H1 (cell line): ENCODE measurements around the gene KCTD16.

Source experiments
- ATF2 ChIP-seq: IDR thresholded peaks from 2 replicates; pipeline ENCODE4 v1.6.1; 2012; ENCODE audit warnings: low read length, inconsistent platforms
- ATF3 ChIP-seq: IDR thresholded peaks from 2 replicates; pipeline ENCODE4 v1.6.1; 2011; ENCODE audit warnings: low read depth, mild to moderate bottlenecking, low read length; ENCODE audit not compliant: insufficient read depth
- CHD2 ChIP-seq: IDR thresholded peaks from 2 replicates; pipeline ENCODE4 v1.6.1; 2012; ENCODE audit warnings: low read length, improper control_type of control experiment
- CTCF ChIP-seq, 3 experiments: IDR thresholded peaks; 1 replicate in 2 of 3; 2 replicates in 1 of 3; pipeline versions ENCODE4 v1.5.1 to v1.6.1; 2011; ENCODE audit warnings: low read length in 3 of 3, mild to moderate bottlenecking in 3 of 3, inconsistent platforms in 2 of 3, low read depth in 1 of 3, moderate library complexity in 1 of 3; ENCODE audit not compliant: insufficient read depth in 1 of 3; ENCODE audit errors: control extremely low read depth in 1 of 3
- EGR1 ChIP-seq: IDR thresholded peaks from 2 replicates; pipeline ENCODE4 v1.6.1; 2011; ENCODE audit warnings: low read depth, low read length, borderline replicate concordance
- EP300 ChIP-seq, 2 experiments: IDR thresholded peaks; 1 replicate in 1 of 2; 2 replicates in 1 of 2; pipeline ENCODE4 v1.6.1; 2011 to 2012; ENCODE audit warnings: low read depth in 2 of 2, low read length in 2 of 2, mild to moderate bottlenecking in 2 of 2, borderline replicate concordance in 1 of 2, inconsistent platforms in 1 of 2, moderate library complexity in 1 of 2
- EZH2 ChIP-seq: fragments of 200-600 bp; sonication (generic); IDR thresholded peaks from 2 replicates; pipeline ENCODE4 v1.7.1; 2012; ENCODE audit warnings: low read depth, mild to moderate bottlenecking, moderate library complexity, low read length, inconsistent platforms; ENCODE audit not compliant: severe bottlenecking
- POLR2AphosphoS5 ChIP-seq: IDR thresholded peaks from 2 replicates; pipeline ENCODE4 v1.6.1; 2011; ENCODE audit warnings: low read depth, low read length
- RAD21 ChIP-seq, 2 experiments: IDR thresholded peaks in 1 of 2; conservative IDR thresholded peaks in 1 of 2; 2 replicates each; pipeline ENCODE4 v1.6.1; 2011; ENCODE audit warnings: low read depth in 2 of 2, low read length in 2 of 2, improper control_type of control experiment in 1 of 2, inconsistent platforms in 1 of 2, mild to moderate bottlenecking in 1 of 2, moderate library complexity in 1 of 2
- SIX5 ChIP-seq: IDR thresholded peaks from 2 replicates; pipeline ENCODE4 v1.6.1; 2011; ENCODE audit warnings: mild to moderate bottlenecking, low read depth, low read length

GRCh38 chr5:144162686-144163085, 8.0 kb upstream of the KCTD16 start:
- TF ChIP-seq CTCF (IDR thresholded peaks at IDR 0.05; ENCODE audit: control extremely low read depth in 1 of 3, insufficient read depth in 1 of 3, low read depth in 1 of 3, low read length in 3 of 3) (no peak), SIX5 (no peak), ATF2 (no peak), EGR1 (no peak), POLR2AphosphoS5 (no peak), EZH2 (no peak), CHD2 (no peak), EP300 (IDR thresholded peaks at IDR 0.05; ENCODE audit: borderline replicate concordance in 1 of 2, low read depth in 2 of 2, low read length in 2 of 2) (no peak), ATF3 (no peak), RAD21 (IDR thresholded peaks at IDR 0.05 in 1 of 2, conservative IDR thresholded peaks at IDR 0.05 in 1 of 2; ENCODE audit: low read depth in 2 of 2, low read length in 2 of 2) (no peak)
